ENCODE measurements around the gene PCARE.

PCARE gene

DNA sequence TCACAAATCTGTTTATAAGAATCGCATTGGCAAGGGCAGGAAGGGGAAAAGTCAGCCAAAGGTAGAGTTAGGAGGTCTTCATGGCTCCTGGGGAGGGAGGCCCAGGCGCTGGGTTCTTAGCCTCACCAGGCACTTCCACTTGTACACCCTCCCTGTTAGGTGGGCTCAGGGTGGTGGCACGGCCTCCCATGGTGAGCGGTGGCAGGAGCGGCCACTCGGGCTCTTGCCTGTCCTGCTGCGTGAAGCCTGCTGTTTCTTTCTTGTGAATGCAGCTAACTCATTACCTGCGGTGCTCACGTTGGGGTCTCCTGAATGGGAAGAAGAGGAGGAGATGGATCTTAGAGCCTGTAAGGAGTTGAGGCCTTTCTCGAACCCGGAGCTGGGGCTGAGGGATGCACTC, 52.4 kb downstream of the PCARE start:
- no peak overlapping the region for H3K4me3 ChIP-seq (replicated peaks; ENCODE audit: low read depth, low read length)
- no peak for TF ChIP-seq CTCF (IDR thresholded peaks at IDR 0.05; ENCODE audit: low read depth, low read length, missing control alignments)
- no peak for DNase-seq (ENCODE audit: extremely low read depth, low read depth)

- no peak for TF ChIP-seq CTCF (IDR thresholded peaks at IDR 0.05; ENCODE audit: low read depth, low read length, missing control alignments)
- no peak overlapping the region for H3K4me3 ChIP-seq (replicated peaks; ENCODE audit: low read depth, low read length)
- no peak for DNase-seq (ENCODE audit: extremely low read depth, low read depth)
Observed at GRCh38 chr2:29017716-29018435, 56.4 kb downstream of the PCARE start.

- no peak for TF ChIP-seq CTCF (IDR thresholded peaks at IDR 0.05; ENCODE audit: low read depth, low read length, missing control alignments)
- no peak overlapping the region for H3K4me3 ChIP-seq (replicated peaks; ENCODE audit: low read depth, low read length)
- no peak for DNase-seq (ENCODE audit: extremely low read depth, low read depth)
Observed at GRCh38 chr2:29016504-29016903, 57.8 kb downstream of the PCARE start.

DNA sequence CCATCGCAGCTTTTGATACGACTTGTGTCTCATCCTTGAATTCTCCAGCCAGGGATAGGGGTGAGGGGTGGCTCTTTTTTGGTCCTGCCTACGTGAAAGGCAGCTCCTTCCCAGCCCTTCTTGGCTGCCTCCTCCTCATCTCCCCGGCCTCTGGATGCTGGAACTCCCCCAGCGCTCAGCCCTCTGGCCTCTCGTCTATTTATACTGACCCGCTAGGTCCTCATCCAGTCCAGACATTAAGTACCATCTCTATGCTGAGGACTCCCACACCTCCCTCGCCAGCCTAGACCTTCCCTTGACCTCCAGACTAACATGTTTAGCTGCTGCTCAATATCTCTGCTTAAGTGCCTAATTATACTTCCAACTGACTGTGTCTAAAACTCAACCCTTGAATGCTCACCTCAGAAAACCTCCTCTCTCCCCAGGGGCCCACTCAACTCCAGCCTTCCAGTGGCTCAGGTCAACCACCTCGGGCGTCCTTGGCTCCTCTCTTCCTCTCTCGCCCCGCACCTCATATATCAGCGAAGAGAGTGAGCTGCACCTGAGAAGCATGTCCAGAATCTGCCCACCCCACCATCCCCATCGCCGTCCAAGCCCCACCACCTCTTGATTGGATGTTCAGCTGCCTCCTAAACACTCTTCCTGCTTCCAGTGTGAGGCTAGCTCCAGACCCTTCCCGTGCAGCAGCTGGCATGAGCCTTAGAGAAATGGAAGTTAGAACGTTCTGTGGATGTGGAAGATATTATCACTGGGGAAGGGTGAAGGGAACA, 58.4 kb downstream of the PCARE start:
- TF ChIP-seq CTCF (IDR thresholded peaks at IDR 0.05; ENCODE audit: low read depth, low read length, missing control alignments): no peak
- DNase-seq (ENCODE audit: extremely low read depth, low read depth): no peak
- no peak overlapping the region for H3K4me3 ChIP-seq (replicated peaks; ENCODE audit: low read depth, low read length)

GRCh38 chr2:29014811-29015421, 59.4 kb downstream of the PCARE start:
- no peak overlapping the region for H3K4me3 ChIP-seq (replicated peaks; ENCODE audit: low read depth, low read length)
- no peak for DNase-seq (ENCODE audit: extremely low read depth, low read depth)
- no peak for TF ChIP-seq CTCF (IDR thresholded peaks at IDR 0.05; ENCODE audit: low read depth, low read length, missing control alignments)

DNA sequence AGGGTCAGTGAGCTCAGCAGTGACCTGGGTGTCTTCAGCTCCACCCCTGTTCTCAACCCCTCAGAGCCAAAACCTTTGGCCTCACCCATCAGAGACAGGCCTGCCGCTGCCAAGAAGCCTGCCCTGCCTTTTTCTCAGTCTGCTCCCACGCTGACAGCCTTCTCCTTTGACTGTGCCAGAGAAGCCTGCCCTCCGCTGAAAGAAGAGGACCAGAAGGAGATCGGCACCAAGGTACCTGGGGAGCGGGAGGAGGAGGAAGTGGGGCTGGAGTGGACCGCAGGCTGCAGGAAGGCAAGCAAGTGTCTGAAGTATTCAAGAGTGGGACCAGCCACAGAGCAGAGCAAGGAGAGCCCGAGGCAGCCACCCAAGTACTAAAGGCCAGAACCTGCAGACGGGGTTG, 60.0 kb downstream of the PCARE start:
- no peak for DNase-seq (ENCODE audit: extremely low read depth, low read depth)
- no peak overlapping the region for H3K4me3 ChIP-seq (replicated peaks; ENCODE audit: low read depth, low read length)
- TF ChIP-seq CTCF (IDR thresholded peaks at IDR 0.05; ENCODE audit: low read depth, low read length, missing control alignments): no peak
